Memory B cell (primary cell): ENCODE measurements around the gene ZG16.

Source experiments
- ATAC-seq: fragments of 150-1000 bp; cut with Tn5 transposase; 2 replicates; pipeline ENCODE4 v1.10.0; 2021; ENCODE audit warnings: low read depth, mild to moderate bottlenecking, moderate library complexity
- DNase-seq, 2 donors: peaks; one replicate each; pipeline ENCODE4 v3.0.0; 2022; ENCODE audit warnings: low spot score in 2 of 2
- H3K27ac Mint-ChIP-seq: one replicate; pipeline ENCODE4 v1.8.0; 2022; ENCODE audit warnings: mild to moderate bottlenecking, moderate library complexity, mixed read lengths
- H3K27me3 Mint-ChIP-seq: one replicate; pipeline ENCODE4 v1.8.0; 2022; ENCODE audit warnings: mixed read lengths
- H3K36me3 Mint-ChIP-seq: one replicate; pipeline ENCODE4 v1.8.0; 2022; ENCODE audit warnings: mild to moderate bottlenecking, mixed read lengths
- H3K4me1 Mint-ChIP-seq: one replicate; pipeline ENCODE4 v1.8.0; 2022; ENCODE audit warnings: mixed read lengths
- H3K4me3 Mint-ChIP-seq: one replicate; pipeline ENCODE4 v1.8.0; 2022; ENCODE audit warnings: mild to moderate bottlenecking, moderate library complexity, mixed read lengths
- H3K9me3 Mint-ChIP-seq: one replicate; pipeline ENCODE4 v1.8.0; 2022; ENCODE audit warnings: mixed read lengths

The ZG16 gene

GRCh38 chr16:29824589-29825144, 46.6 kb downstream of the ZG16 start:
- H3K4me3 Mint-ChIP-seq: no peak overlapping the region

GRCh38 chr16:29825145-29826044, 47.3 kb downstream of the ZG16 start:
- Mint-ChIP-seq H3K4me3 (no peak overlapping the region), H3K27me3 (no peaks in the 10 kb centered on the region), H3K36me3 (peaks cover 2% of the 10 kb centered on the region), H3K4me1 (peaks cover 27% of the 10 kb centered on the region), H3K9me3 (no peaks in the 10 kb centered on the region), H3K27ac (peak overlapping the region; percentile 41)
- no peak for ATAC-seq
- no peak for DNase-seq

More at GRCh38 chr16:29824589-29825144, 46.6 kb downstream of the ZG16 start:
- DNase-seq: no peak
- peaks cover 30% of the 10 kb centered on the region for H3K4me1 Mint-ChIP-seq
- peak overlapping the region; percentile 41 for H3K27ac Mint-ChIP-seq
- no peak for ATAC-seq
- H3K9me3 Mint-ChIP-seq: no peaks in the 10 kb centered on the region
- peaks cover 1% of the 10 kb centered on the region for H3K36me3 Mint-ChIP-seq
- H3K27me3 Mint-ChIP-seq: no peaks in the 10 kb centered on the region

GRCh38 chr16:29826342-29826695, 48.3 kb downstream of the ZG16 start:
- Mint-ChIP-seq H3K27ac (no peak overlapping the region), H3K4me1 (peaks cover 20% of the 10 kb centered on the region), H3K36me3 (peaks cover 6% of the 10 kb centered on the region), H3K4me3 (no peak overlapping the region), H3K9me3 (no peaks in the 10 kb centered on the region), H3K27me3 (no peaks in the 10 kb centered on the region)
- no peak for ATAC-seq
- DNase-seq: no peak

GRCh38 chr16:29830774-29831173, 52.7 kb downstream of the ZG16 start:
- Mint-ChIP-seq H3K4me1 (peaks cover 8% of the 10 kb centered on the region), H3K27ac (no peak overlapping the region), H3K36me3 (peaks cover 16% of the 10 kb centered on the region)

GRCh38 chr16:29831490-29831889, 53.4 kb downstream of the ZG16 start:
- H3K9me3 Mint-ChIP-seq: no peaks in the 10 kb centered on the region
- DNase-seq (no peak), ATAC-seq (no peak)
- H3K4me1 Mint-ChIP-seq: peaks cover 8% of the 10 kb centered on the region
- no peak overlapping the region for H3K4me3 Mint-ChIP-seq
- H3K36me3 Mint-ChIP-seq: peaks cover 16% of the 10 kb centered on the region
- H3K27ac Mint-ChIP-seq: no peak overlapping the region
- no peaks in the 10 kb centered on the region for H3K27me3 Mint-ChIP-seq

More at GRCh38 chr16:29830774-29831173, 52.7 kb downstream of the ZG16 start:
- H3K27me3 Mint-ChIP-seq: no peaks in the 10 kb centered on the region
- ATAC-seq: no peak
- no peak overlapping the region for H3K4me3 Mint-ChIP-seq
- no peak for DNase-seq
- H3K9me3 Mint-ChIP-seq: no peaks in the 10 kb centered on the region
